Pulmonary artery endothelial cell (primary cell): Measurements from ENCODE around the gene SNX19. TPM values are rescaled to one million over a fixed set of nuclear protein-coding genes. Genes with fewer than 3 reads are reported as not detected.
"Not testable (repeated sequence)": the region's sequence is repeated elsewhere in the genome, so short reads cannot be mapped to it uniquely, and the experiment has no call there.

Experiments
- DNase-seq: peaks from one replicate; pipeline ENCODE4 v3.0.0-alpha.2; 2011; ENCODE audit warnings: low read depth, low spot score
- total RNA-seq: library from RNA; depleted of rRNA; stranded (reverse); fragments of >200 nt; gene quantifications from 2 replicates; pipeline ENCODE4 v1.2.3, GENCODE V29; 2014

SNX19 gene
- total RNA-seq, 1 donor from 2014 or later = 31.7 TPM

DNA sequence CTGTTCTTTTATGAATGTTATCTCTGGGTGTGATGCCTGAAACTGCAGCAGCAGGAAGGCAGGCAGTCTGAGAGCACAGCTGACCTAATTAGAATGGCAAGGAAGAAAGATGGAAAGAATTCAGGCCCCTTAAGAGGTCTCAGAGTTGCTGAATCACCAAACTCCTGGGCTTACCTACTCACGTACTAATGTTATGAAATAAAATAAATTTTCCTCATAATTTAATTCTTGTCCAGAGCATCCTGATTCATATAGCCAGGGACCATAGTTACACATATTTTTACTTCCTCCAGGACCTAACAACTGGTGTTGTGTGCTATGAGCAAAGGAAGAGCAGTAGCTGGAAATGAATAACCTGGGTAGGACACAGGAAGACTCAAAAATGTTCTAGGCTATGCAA lies 41.9 kb downstream of the SNX19 start:
- DNase-seq = no peak

DNA sequence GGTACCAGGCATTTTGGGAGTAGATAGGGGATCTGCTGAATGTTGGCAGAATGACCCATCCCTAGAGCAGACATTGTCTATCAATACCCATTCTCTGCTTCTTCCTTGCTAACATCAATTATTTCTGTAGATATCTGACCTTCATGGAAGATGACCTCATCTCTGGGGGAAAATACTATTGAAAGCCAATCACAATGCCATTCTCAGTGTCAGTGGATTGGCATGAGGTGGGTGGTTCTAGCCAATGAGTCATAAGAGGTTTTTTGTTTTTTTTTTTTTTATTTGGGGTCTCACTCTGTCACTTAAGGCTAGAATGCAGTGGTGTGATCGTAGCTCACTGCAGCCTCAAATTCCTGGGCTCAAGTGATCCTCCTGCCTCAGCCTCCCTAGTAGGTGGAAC lies 42.5 kb downstream of the SNX19 start:
- no peak for DNase-seq

DNA sequence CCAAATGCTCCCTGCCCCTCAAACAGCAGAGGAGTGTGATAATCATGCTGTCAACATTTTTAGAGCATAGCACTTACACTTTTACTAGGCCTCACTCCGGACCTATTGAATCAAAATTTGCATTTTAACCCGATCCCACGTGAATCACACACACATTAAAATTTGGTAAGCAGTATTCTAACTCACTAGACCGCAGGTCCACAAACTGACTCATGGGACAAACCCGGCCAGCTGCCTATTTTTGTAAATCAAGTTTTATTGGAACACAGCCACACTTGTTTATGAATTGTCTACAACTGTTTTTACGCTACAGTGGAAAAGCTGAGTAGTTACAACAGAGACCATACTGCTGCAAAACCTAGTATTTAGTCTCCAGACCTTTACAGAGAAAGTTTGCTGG lies 43.3 kb downstream of the SNX19 start:
- no peak for DNase-seq

DNA sequence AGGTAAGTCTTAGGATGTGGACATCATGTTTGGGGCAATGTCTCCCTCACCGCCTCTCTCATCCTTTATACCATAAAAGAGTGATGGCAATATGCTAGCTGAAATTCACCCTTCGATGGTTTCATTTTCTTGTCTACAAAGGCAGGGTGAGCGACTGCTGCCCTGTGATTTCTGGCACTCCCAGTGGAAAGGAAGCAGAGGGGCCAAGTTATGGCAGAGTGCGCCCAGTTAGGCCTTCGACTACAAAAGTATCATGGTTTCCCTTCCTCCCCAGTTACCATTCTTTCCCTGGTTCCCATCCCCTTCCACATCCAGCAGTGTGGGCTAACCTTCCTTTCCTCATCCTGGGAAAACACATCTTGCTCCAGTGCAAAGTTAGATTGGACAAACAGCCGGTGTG lies 43.8 kb downstream of the SNX19 start:
- DNase-seq = no peak

DNA sequence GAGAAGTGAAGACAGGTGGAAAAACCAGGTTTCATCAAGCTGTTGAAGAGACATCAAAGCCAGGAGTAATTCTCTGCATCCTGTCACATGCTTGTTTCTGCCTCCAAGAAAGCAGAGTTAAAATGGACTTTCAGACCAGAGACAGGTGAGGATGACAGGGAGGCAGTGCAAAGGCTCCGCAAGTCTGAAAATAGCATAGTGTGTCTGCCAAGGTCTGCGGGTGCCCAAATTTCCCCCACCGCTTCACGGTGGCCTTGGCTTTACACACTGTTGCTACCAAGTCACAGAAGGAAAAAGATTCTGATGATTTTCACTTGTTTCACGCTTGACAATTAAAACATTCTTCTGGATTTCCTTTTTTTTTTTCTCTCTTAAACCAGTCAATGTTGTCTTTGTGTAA lies 44.2 kb downstream of the SNX19 start:
- DNase-seq = no peak

DNA sequence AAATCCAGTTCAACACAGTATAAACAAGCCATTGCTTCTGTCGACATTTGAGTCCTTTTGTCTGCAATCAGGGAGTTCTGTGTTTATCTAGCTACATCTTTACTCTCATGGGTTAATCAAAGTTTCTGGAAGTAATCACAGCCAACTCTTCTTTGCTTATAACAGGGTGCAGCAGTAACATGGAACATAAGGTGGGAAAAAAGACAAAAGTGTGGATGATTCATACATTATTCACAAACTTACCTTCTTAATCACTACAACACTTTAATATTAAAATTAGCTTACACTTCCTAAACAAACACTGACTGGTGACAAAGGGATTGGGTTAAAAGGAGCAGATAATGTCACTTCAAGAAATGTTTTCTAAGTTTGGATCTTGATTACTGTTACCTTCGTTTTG lies 44.7 kb downstream of the SNX19 start:
- no peak for DNase-seq

DNA sequence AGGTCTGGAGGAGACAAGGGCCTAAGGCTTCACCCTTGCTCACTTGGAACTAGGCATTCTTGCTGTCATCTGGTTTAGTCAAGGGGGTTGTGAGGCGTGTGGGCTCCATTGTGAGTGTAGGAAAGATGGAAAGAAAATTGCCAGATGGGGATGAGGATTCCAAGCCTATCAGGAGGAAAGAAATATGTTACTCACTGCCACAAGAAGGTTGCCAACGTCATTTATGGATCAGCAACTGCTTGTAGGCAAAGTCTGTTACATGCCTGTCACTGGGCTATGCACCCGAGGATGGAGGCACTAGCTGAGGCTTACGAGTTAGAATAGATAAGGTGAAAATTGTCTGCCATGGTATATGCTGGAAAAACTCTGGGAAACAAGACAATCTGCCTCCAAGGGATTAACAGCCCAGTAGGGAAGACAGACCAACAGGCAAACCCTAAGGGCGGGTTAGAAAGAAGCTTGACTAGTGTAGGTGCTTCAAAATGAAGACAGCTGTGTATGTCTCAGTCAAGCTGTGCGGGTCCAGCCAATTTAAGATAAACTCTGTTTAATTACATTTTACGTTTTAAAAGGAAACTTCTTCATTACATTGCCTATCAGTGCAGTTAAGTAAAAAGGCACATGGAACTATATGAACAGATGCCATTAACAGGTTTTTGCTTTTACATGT lies 47.4 kb downstream of the SNX19 start:
- no peak for DNase-seq

DNA sequence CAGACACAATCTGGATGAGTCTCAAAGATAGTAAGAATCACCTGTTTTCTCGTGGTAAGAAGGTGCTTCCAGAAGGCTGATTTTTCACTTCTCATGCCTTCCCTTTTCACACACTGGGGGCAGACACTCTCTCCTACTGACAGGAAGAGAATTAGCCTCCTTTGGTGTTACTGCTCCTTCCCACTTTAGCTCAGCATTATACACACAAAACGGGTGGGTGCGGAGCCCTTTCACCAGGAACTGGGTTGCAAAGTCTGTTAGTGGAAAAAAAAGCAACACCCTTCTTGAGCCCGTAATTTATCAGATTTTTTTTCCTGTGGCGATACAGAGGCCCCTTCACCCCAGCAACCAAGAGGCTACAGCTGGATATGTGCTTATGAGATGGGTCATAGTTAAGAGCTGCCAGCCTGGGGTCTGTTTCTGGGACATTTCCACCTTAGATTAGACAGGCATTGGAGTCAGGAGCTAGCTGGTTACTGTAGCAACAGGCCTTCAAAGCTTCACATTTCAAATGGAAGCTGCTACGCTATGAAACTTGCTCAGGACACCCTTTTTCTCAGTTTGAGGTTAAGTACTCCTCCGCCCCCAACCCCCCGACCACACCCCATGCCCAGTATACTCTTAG lies 48.1 kb downstream of the SNX19 start:
- no peak for DNase-seq

DNA sequence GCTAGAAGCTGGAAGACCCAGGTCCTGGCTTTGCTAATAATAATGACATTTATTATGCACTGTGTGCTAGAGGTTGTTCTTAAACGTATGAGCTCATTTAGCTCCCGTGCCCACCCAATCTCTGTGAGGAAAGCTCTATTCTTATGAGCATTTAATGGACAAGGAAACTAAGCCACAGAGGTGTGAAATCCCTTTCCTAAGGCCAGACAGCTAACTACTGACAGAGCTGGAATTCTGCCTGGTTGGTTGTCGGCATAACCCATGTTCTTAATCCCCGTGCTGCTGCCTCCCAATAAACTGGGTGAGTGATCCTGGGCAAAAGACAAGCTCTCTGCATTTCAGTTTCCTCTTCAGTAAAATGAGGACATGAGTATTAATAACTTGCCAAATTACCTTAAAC lies 49.4 kb downstream of the SNX19 start:
- no peak for DNase-seq

DNA sequence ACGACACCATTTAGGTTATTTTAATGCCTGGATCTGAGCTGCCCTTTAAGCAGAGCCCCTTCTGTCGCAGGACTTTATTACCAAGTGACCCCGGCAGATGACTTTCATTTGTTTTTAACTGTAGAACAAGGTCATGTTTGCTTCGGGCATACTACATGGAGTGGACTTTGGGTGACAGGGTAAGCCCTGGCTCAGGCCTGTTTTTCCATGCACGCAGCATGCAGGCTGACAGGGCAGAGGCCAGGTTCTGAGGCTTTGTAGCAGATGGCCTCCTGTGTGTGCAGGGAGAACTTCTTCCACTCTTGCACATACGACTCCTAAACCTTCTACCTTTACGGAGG lies 50.5 kb downstream of the SNX19 start:
- DNase-seq = no peak

DNA sequence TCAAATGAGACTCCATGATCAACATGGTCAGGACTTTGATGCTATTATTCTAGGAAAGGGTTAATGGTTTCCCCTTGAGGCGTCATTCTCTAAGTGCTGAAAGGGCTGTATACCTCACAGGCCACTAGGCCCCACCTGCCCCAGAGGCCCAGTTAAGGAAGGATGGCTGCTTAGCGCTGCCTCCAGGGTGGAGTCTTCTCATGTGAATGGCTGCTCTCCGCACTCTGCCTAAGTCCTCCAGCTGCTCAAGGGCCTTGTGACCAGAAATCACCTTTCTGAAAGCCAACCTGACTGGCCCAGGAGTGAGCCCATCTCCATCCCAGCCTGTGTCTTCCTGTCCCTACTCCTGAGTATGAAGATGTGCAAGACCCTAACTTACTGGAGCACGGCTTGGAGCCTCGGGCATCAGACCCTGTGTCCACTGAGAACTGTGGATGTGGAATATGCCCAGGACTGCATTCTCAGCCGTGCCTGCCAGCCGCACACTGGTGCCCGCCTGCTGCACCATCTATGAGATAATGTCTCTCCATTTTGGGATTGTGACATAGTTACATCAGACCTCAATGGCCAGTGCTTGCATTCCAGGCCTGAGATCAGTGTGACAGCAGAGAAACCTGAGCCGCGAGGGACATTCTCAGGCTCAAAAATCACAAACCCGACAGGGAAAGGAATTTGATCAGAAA lies 51.0 kb downstream of the SNX19 start:
- DNase-seq = no peak

DNA sequence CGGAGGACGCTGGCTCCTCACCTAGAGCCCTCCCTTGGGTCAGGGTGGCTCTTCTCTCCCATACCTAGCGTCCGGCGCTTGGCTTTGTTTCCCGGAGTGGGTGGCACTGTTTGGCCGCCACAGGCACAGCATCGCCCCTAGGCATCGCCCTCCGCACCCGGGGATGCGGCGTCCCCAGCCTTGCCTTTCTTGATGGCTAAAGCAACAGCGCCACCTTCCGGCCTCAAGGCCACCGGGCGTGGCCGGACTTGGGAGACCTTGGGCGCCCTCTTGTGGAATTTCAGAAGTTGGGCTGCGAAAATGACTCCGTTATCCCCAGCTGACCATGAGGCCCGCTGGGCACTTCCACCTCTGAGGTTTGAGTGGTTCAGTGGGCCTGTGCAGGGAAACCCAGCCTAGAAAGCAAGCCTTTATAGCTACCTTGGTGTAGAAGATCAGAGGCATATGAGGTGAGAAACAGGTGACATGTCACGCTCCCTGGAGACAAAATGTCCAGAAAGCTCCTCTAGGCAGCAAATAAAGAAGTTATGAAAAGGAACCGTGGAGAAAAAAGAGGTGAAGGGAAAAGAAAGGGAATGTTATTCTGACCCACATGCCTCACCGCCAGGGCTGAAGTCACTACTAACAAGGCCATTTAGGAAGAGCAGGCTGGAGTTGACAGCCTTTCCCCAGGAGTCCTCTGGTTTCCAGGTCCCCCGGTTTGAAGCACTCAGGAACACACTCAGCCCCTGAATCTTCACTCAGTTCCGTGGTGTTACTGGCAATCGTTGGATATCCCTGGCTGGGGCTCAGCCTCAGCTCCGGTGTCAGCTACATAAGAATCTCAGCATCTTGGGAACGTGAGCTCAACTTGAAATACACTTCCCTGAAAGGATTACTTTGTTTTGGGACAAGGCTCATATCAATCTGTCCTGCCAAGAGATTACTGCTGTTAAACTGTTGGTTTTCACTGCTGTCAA lies 54.1 kb downstream of the SNX19 start:
- DNase-seq = peak; percentile 86

DNA sequence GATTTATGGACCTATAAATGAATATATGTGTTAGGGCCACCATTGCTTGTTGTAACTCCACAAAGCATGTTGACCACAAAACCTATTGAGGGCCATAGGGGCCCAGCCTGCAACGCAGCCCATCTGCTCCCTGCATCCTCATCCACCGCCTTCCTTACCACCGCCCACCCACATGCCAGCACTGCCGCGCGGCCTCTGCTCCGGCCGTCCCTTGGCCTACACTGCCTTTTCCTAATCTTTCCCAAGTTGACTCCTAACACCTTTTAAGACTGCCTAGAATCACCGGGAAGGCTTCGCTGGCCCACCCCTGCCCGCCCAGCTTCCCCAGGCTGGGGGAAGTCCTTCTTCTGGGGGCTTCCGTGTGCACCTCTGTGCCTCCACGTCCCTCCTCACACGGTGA lies 55.0 kb downstream of the SNX19 start:
- DNase-seq = no peak

DNA sequence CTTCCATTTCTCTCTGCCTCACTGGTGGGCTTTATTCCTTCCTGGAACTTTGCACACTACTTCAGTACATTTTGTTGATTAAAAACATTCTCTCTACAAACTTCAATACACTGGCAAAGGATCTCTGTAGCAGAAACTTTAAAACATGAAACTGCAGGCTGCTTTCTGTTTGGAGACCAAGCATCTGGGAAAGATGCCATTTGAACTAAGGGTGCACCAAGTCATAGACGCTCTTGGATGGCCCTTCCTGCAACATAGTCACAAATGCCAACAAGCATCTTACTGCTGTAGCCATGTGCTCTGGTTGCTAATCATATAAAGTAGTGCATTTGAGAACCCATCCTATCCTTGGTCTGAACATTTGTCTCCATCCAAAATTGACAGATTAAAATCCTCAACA lies 56.4 kb downstream of the SNX19 start:
- DNase-seq = no peak

DNA sequence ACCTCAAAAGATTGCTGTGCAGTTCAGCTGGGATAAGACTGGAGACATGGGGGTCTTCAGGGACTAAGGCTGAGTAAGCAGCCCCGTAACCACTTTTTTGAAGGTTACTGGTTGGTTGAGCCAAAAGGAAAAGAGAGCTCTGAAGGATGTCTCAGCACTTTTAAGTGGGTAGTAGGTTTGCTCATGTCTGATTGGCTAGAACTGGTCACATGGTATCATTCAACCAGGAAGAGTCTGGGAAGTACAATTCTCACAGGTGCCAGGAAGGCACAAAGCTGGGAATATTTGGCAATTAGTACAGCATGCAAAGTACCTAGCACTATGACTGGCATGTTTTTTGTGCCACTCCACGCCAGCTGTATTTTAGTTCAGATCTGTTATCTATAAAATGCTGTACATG lies 58.1 kb downstream of the SNX19 start:
- DNase-seq = no peak

DNA sequence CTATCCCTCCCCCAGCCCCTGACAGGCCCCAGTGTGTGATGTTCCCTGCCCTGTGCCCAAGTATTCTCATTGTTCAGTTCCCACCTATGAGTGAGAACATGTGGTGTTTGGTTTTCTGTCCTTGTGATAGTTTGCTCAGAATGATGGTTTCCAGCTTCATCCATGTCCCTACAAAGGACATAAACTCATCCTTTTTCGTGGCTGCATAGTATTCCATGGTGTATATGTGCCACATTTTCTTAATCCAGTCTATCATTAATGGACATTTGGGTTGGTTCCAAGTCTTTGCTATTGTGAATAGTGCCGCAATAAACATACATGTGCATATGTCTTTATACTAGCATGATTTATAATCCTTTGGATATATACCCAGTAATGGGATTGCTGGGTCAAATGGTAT lies 60.6 kb downstream of the SNX19 start:
- DNase-seq = not testable (repeated sequence)

DNA sequence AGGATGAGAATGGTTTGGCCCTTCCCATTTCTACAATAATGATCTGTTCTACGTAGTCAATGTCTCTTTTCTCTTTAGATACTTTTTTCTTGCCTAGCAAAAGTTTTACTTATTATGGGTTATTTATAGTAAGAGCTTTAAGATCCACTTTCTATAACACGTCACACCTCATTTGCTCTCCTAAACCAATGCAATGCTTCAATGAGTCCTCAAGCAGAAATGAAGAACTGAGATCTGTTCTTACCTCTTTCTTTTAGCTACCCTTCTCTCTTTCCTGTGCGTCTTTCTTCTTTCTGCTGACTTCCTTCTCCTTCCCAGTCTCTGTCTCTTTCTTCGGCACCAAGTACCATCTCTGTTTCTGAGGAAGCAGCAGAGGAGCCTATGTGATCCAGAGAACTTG lies 61.8 kb downstream of the SNX19 start:
- no peak for DNase-seq

DNA sequence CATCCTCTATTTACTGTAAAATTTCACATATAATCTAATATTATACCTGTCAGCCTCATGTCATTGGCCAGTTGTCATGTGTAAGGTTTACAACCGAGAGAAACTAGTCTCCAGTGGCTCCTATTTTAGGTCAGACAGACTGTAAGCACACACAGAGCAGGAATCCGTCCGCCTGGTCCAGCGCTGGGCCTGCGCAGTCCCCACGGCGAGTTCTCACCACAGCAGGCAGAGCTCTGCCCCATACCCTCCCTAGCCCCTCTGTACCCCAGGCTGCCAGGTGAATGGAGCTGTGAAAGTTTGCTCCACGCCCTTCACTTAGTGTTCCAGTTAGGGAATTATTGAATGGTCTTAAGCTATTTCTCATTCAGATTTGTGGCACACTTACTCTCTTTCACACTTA lies 63.7 kb downstream of the SNX19 start:
- DNase-seq = no peak

DNA sequence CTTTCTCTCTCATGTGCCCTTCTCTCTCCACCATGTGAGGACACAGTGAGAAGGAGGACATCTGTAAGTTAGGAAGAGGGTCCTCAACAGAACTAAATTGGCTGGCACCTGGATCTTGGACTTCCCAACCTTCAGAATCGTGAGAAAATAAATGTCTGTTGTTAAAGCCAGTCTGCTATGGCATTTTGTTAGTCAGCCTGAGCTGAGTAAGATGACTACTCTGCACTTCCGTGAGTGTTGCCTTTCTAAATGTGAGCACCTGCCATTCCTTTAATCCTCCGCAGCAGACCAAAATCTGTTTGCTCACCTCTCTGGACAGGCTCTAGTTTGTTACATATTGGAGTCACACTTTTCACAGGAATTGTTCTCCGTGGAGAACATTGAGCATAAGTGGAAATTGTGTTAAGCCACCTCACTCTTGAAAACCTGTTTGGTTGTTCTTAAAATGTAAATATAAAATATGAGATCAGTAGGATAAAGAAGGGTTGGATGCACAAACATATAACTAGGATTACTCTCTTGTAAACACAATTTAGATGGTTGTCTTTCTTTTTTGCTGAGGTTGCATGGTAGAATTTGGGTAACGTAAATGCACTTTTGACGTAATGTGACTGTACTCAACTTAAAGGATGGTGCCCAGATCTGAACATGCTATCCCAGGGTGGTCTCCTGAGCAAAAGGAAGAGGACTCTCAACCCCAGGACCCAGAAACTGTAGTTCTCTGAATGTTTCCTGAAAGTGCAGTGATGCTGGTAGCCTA lies 65.9 kb downstream of the SNX19 start:
- DNase-seq = no peak

DNA sequence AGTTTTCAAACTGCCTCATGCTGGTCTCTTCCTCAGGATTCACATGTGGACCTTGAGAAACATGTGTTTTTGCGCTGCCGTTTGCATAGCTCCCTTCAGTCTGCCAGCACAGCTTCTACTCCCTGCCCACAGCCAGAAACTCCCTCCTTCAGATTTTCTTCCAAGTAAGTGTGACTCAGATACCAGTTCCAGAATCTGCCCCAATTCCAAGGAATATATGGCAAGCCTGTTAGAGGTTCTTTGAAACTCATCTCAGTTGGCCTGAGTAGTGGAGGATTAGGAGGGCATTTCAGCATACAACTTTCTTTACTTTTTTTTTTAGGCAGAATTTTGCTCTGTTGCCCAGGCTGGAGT lies 67.1 kb downstream of the SNX19 start:
- DNase-seq = no peak
